SW480 (cell line): Measurements from ENCODE around the gene KCNC2.
A peak's percentile ranks its signal among the peaks of the same experiment; 100 is the strongest.
"Not testable (repeated sequence)": the region's sequence is repeated elsewhere in the genome, so short reads cannot be mapped to it uniquely, and the experiment has no call there.

Experiments
- DNase-seq: peaks from one replicate; pipeline ENCODE4 v3.0.0-alpha.2; 2016; ENCODE audit warnings: low spot score

The KCNC2 gene

GRCh38 chr12:75209812-75210138, at the start of gene KCNC2:
TSS of gene KCNC2 (minus strand) at chr12:75209839.
- no peak for DNase-seq

- no peak for DNase-seq
Observed at GRCh38 chr12:75259143-75259542, 49.5 kb upstream of the KCNC2 start.

- no peak for DNase-seq
Observed at GRCh38 chr12:75257510-75257909, 47.9 kb upstream of the KCNC2 start.

GRCh38 chr12:75245108-75245507, 35.5 kb upstream of the KCNC2 start:
- no peak for DNase-seq

GRCh38 chr12:75239987-75240386, 30.3 kb upstream of the KCNC2 start:
- DNase-seq: no peak

- DNase-seq: no peak
Observed at GRCh38 chr12:75236206-75236605, 26.6 kb upstream of the KCNC2 start.

- DNase-seq: no peak
Observed at GRCh38 chr12:75227132-75227531, 17.5 kb upstream of the KCNC2 start.

- no peak for DNase-seq
Observed at GRCh38 chr12:75212072-75212471, 2.4 kb upstream of the KCNC2 start.

GRCh38 chr12:75208856-75209811, 505 bp downstream of the KCNC2 start:
- DNase-seq: no peak

GRCh38 chr12:75207338-75208083, 2.1 kb downstream of the KCNC2 start:
- DNase-seq: no peak

- peak; percentile 37 for DNase-seq
Observed at GRCh38 chr12:75205558-75205957, 4.1 kb downstream of the KCNC2 start.

GRCh38 chr12:75196865-75197264, 12.8 kb downstream of the KCNC2 start:
- no peak for DNase-seq

GRCh38 chr12:75196408-75196807, 13.2 kb downstream of the KCNC2 start:
- DNase-seq: no peak

GRCh38 chr12:75194250-75194649, 15.4 kb downstream of the KCNC2 start:
- DNase-seq: no peak

- DNase-seq: no peak
Observed at GRCh38 chr12:75192196-75192595, 17.4 kb downstream of the KCNC2 start.

GRCh38 chr12:75190846-75191245, 18.8 kb downstream of the KCNC2 start:
- DNase-seq: no peak

GRCh38 chr12:75185881-75186280, 23.8 kb downstream of the KCNC2 start:
- DNase-seq: not testable (repeated sequence)

- no peak for DNase-seq
Observed at GRCh38 chr12:75184516-75184915, 25.1 kb downstream of the KCNC2 start.

GRCh38 chr12:75183967-75184366, 25.7 kb downstream of the KCNC2 start:
- DNase-seq: no peak

- peak; percentile 68 for DNase-seq
Observed at GRCh38 chr12:75177997-75178396, 31.6 kb downstream of the KCNC2 start.

GRCh38 chr12:75172611-75173010, 37.0 kb downstream of the KCNC2 start:
- DNase-seq: no peak

GRCh38 chr12:75170640-75171185, 38.9 kb downstream of the KCNC2 start:
- no peak for DNase-seq

- no peak for DNase-seq
Observed at GRCh38 chr12:75162845-75163244, 46.8 kb downstream of the KCNC2 start.
